Prostate gland (tissue), 2 donors: ENCODE results near the gene MRM1.

ENCODE experiments used
- CTCF ChIP-seq, 4 experiments: fragments of 200-600 bp in 2 of 4; fragments of 450-650 bp in 2 of 4; sonication (generic) in 2 of 4; IDR thresholded peaks; 1 replicate in 3 of 4; 2 replicates in 1 of 4; pipeline ENCODE4 v1.5.1; 2016 to 2019; ENCODE audit warnings: antibody characterized with exemption in 4 of 4, mild to moderate bottlenecking in 2 of 4, moderate library complexity in 2 of 4
- POLR2A ChIP-seq: fragments of 450-650 bp; IDR thresholded peaks from one replicate; pipeline ENCODE4 v1.6.1; 2016; ENCODE audit warnings: antibody characterized with exemption, mild to moderate bottlenecking
- POLR2AphosphoS5 ChIP-seq: sonication (generic); formaldehyde crosslinking; IDR thresholded peaks from one replicate; pipeline ENCODE4 v1.6.1; 2017; ENCODE audit warnings: antibody characterized with exemption

GRCh38 chr17:36609498-36609862 lies 8.1 kb downstream of the MRM1 start:
- TF ChIP-seq CTCF (IDR thresholded peaks at IDR 0.05) (no peak), POLR2A (no peak), POLR2AphosphoS5 (no peak)
